Activated CD8-positive, alpha-beta memory T cell treated with anti-CD3 and anti-CD28 coated beads for 4 hours (primary cell): ENCODE results near the gene CAMK2A.

Source experiments
- DNase-seq, 2 donors: peaks; one replicate each; pipeline ENCODE4 v3.0.0-alpha.2; 2020; ENCODE audit warnings: low read depth in 2 of 2

CAMK2A gene

GRCh38 chr5:150188146-150188842, 101.3 kb downstream of the CAMK2A start:
- DNase-seq: no peak

- no peak for DNase-seq
Observed at GRCh38 chr5:150186897-150187296, 102.7 kb downstream of the CAMK2A start.

- DNase-seq: no peak
Observed at GRCh38 chr5:150186137-150186536, 103.4 kb downstream of the CAMK2A start.

GRCh38 chr5:150184990-150185912, 104.3 kb downstream of the CAMK2A start:
- DNase-seq: no peak

GRCh38 chr5:150184006-150184405, 105.6 kb downstream of the CAMK2A start:
- DNase-seq: no peak

- no peak for DNase-seq
Observed at GRCh38 chr5:150183436-150183835, 106.1 kb downstream of the CAMK2A start.

GRCh38 chr5:150182774-150183173, 106.8 kb downstream of the CAMK2A start:
- no peak for DNase-seq

GRCh38 chr5:150181766-150182545, 107.6 kb downstream of the CAMK2A start:
- no peak for DNase-seq

GRCh38 chr5:150181027-150181426, 108.5 kb downstream of the CAMK2A start:
- no peak for DNase-seq

- no peak for DNase-seq
Observed at GRCh38 chr5:150180241-150181026, 109.1 kb downstream of the CAMK2A start.

GRCh38 chr5:150179019-150179620, 110.5 kb downstream of the CAMK2A start:
- DNase-seq: no peak

- DNase-seq: no peak
Observed at GRCh38 chr5:150178262-150178661, 111.3 kb downstream of the CAMK2A start.

GRCh38 chr5:150177721-150178120, 111.9 kb downstream of the CAMK2A start:
- no peak for DNase-seq

- DNase-seq: no peak
Observed at GRCh38 chr5:150176745-150177477, 112.7 kb downstream of the CAMK2A start.

GRCh38 chr5:150175536-150175935, 114.0 kb downstream of the CAMK2A start:
- DNase-seq: no peak

GRCh38 chr5:150175076-150175475, 114.5 kb downstream of the CAMK2A start:
- no peak for DNase-seq

GRCh38 chr5:150174285-150174684, 115.3 kb downstream of the CAMK2A start:
- DNase-seq: no peak

- no peak for DNase-seq
Observed at GRCh38 chr5:150173161-150173560, 116.4 kb downstream of the CAMK2A start.

- no peak for DNase-seq
Observed at GRCh38 chr5:150172556-150172955, 117.0 kb downstream of the CAMK2A start.

GRCh38 chr5:150172145-150172544, 117.4 kb downstream of the CAMK2A start:
- no peak for DNase-seq
